ENCODE data around the gene ABHD12B.

The ABHD12B gene

DNA sequence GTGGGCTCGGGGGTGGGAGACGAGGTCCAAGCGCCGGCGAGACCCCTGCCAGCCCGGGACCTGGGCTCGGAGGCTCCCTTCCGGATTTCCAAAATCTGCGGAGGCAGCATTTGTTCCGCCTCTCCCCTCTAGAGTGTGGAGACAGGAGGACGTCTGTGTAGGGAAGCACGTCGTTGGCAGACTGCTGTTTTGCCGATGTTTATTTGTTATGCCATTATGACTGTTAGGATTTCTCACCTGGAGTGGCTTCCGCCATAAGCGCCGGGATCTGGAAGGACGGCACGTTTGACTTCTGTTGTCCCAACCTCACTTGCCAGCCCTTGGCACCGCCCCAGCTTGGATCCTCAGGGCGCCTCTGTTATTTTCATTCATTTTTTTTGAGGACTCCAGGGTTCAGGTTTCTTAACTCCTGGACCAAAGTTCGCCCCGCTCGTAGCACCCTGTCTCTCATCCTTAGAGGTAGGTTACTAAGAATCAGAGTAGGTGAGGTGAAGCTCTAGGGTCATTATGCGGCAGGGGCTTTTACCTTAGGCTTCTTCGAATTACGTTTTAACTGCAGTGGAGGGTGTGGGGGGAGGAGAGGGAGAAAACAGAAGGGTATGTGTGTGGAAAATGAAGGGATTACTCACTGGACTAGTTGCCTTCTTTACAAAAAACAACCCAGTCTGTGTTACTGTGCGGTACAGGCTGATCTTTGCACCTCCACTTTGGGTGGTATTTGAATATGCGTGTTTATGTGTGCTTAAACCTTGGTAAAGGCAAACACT, 73.0 kb downstream of the ABHD12B start:
- TF ChIP-seq, protein P1, sequence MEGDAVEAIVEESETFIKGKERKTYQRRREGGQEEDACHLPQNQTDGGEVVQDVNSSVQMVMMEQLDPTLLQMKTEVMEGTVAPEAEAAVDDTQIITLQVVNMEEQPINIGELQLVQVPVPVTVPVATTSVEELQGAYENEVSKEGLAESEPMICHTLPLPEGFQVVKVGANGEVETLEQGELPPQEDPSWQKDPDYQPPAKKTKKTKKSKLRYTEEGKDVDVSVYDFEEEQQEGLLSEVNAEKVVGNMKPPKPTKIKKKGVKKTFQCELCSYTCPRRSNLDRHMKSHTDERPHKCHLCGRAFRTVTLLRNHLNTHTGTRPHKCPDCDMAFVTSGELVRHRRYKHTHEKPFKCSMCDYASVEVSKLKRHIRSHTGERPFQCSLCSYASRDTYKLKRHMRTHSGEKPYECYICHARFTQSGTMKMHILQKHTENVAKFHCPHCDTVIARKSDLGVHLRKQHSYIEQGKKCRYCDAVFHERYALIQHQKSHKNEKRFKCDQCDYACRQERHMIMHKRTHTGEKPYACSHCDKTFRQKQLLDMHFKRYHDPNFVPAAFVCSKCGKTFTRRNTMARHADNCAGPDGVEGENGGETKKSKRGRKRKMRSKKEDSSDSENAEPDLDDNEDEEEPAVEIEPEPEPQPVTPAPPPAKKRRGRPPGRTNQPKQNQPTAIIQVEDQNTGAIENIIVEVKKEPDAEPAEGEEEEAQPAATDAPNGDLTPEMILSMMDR (IDR thresholded peaks at IDR 0.05): no peak
- peak overlapping the region; percentile 33 to 81 for H3K27ac ChIP-seq
- peak; percentile 78 for DNase-seq (ENCODE audit: low spot score)
- peak overlapping the region; percentile 82 for H3K4me3 ChIP-seq

GRCh38 chr14:50946234-50946935, 74.5 kb downstream of the ABHD12B start:
- no peak overlapping the region for H3K4me3 ChIP-seq
- H3K27ac ChIP-seq: no peak overlapping the region
- TF ChIP-seq, protein P1 (IDR thresholded peaks at IDR 0.05): no peak
- no peak for DNase-seq (ENCODE audit: low spot score)

GRCh38 chr14:50947446-50947845, 75.6 kb downstream of the ABHD12B start:
- TF ChIP-seq, protein P1 (IDR thresholded peaks at IDR 0.05): no peak
- DNase-seq (ENCODE audit: low spot score): no peak
- Histone ChIP-seq H3K4me3 (no peak overlapping the region), H3K27ac (no peak overlapping the region)

DNA sequence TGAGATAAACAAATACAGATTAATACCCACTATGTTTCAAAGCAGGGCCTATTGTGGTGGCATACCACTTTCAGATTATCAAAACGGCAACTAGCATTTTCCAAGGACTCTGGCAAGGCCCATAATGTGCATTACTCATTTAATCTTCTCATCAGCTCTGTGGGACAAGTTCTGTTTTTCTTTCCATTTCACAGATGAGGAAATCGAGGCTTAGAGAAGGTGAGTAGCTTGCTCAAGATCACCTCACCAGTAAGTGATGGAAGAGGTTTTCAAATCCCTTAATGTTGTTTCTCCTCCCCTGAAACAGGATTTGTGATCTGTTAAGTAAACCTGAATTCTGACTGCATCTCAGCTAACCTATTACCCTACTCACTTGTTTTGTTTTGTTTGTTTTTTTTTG, 76.4 kb downstream of the ABHD12B start:
- DNase-seq (ENCODE audit: low spot score): no peak
- H3K4me3 ChIP-seq: no peak overlapping the region
- TF ChIP-seq, protein P1 (IDR thresholded peaks at IDR 0.05): no peak
- H3K27ac ChIP-seq: no peak overlapping the region

- TF ChIP-seq, protein P1 (IDR thresholded peaks at IDR 0.05): no peak
- no peak overlapping the region for H3K4me3 ChIP-seq
- H3K27ac ChIP-seq: no peak overlapping the region
- DNase-seq (ENCODE audit: low spot score): no peak
Observed at GRCh38 chr14:50951032-50951431, 79.2 kb downstream of the ABHD12B start.

DNA sequence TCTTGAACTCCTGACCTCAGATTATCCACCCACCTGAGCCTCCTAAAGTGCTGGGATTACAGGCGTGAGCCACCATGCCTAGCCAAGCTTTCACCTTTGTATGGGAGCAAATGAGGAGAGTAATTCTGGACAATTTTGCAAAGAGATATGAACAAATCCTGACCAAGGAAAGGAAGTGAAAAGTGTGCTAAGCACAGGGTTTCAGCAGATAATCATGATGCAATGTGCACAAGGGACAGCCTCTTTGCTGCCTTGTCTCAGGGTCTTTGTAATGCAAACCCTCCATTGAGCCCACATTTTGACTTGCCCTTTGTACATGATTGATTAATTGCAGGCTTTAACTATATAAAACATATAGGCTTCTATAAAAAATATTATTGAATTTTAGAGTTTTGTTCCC, 81.6 kb downstream of the ABHD12B start:
- H3K27ac ChIP-seq: no peak overlapping the region
- TF ChIP-seq, protein P1 (IDR thresholded peaks at IDR 0.05): no peak
- no peak for DNase-seq (ENCODE audit: low spot score)
- H3K4me3 ChIP-seq: no peak overlapping the region
